Natural killer cell (primary cell): ENCODE measurements around the gene DOCK1. TPM values are rescaled to one million over a fixed set of nuclear protein-coding genes. Genes with fewer than 3 reads are reported as not detected.

Experiments used
- ATAC-seq, 3 donors: fragments of 150-1000 bp in 2 of 3; fragments of 200-7000 bp in 1 of 3; cut with Tn5 transposase; 1 replicate in 1 of 3; 2 replicates in 2 of 3; pipeline ENCODE4 v1.10.0; 2021; ENCODE audit warnings: mild to moderate bottlenecking in 2 of 3, moderate library complexity in 2 of 3
- DNase-seq, 2 donors: peaks; one replicate each; pipeline versions ENCODE4 v3.0.0 to v3.0.0-alpha.2; 2013 to 2021; ENCODE audit warnings: mixed read lengths in 1 of 2
- H3K27ac ChIP-seq: one replicate; pipeline ENCODE4 v1.5.1; 2013; ENCODE audit warnings: mild to moderate bottlenecking, low read length
- H3K27me3 ChIP-seq: one replicate; pipeline ENCODE4 v1.6.1; 2013; ENCODE audit warnings: low read length; ENCODE audit not compliant: control insufficient read depth, insufficient read depth
- H3K36me3 ChIP-seq: one replicate; pipeline ENCODE4 v1.6.1; 2013; ENCODE audit warnings: low read length; ENCODE audit not compliant: control insufficient read depth, insufficient read depth
- H3K4me1 ChIP-seq: one replicate; pipeline ENCODE4 v1.6.1; 2013; ENCODE audit warnings: low read length; ENCODE audit not compliant: control insufficient read depth, insufficient read depth
- H3K4me3 ChIP-seq: one replicate; pipeline ENCODE4 v1.5.1; 2013; ENCODE audit warnings: low read length
- H3K9me3 ChIP-seq: one replicate; pipeline ENCODE4 v1.6.1; 2013; ENCODE audit warnings: low read length; ENCODE audit not compliant: control insufficient read depth, insufficient read depth
- H3K27ac Mint-ChIP-seq, 2 donors: one replicate each; pipeline ENCODE4 v1.8.0; 2022; ENCODE audit warnings: mild to moderate bottlenecking in 2 of 2, mixed read lengths in 2 of 2, moderate library complexity in 1 of 2
- H3K27me3 Mint-ChIP-seq, 2 donors: one replicate each; pipeline ENCODE4 v1.8.0; 2022; ENCODE audit warnings: low read depth in 2 of 2, mixed read lengths in 2 of 2
- H3K36me3 Mint-ChIP-seq: one replicate; pipeline ENCODE4 v1.8.0; 2022; ENCODE audit warnings: mixed read lengths
- H3K4me1 Mint-ChIP-seq, 2 donors: one replicate each; pipeline ENCODE4 v1.8.0; 2022; ENCODE audit warnings: mixed read lengths in 2 of 2
- H3K4me3 Mint-ChIP-seq: one replicate; pipeline ENCODE4 v1.8.0; 2022; ENCODE audit warnings: mild to moderate bottlenecking, moderate library complexity, mixed read lengths
- H3K9me3 Mint-ChIP-seq, 2 donors: one replicate each; pipeline ENCODE4 v1.8.0; 2022; ENCODE audit warnings: mixed read lengths in 2 of 2
- WGBS: methylation state at CpG from one replicate; pipeline ENCODE4 v1.1.7; 2013; ENCODE audit warnings: missing lambda C conversion rate; ENCODE audit not compliant: insufficient coverage; 5-methylcytosine and 5-hydroxymethylcytosine counted together
- intact Hi-C: fragments of 100-400 bp; cut with micrococcal nuclease; formaldehyde crosslinking; loops from one replicate; pipeline ENCODE4 v1.14.2; 2022
- total RNA-seq, 4 donors: library from RNA; stranded (reverse); fragments of 120-200 nt in 1 of 4; gene quantifications; one replicate each; pipeline versions ENCODE4 v1.2.3 to v1.2.4, GENCODE V29; 2013 to 2022
- TF ChIP-seq, protein P1 (sequence below): fragments of 200-600 bp; IDR thresholded peaks from one replicate; pipeline ENCODE4 v1.8.0; 2022; ENCODE audit warnings: antibody characterized with exemption

The DOCK1 gene
- total RNA-seq, 3 donors from 2014 or later (not counting 1 experiment from before 2014, with no cell fraction given) = 0.07 to 0.12 (median 0.08) TPM

DNA sequence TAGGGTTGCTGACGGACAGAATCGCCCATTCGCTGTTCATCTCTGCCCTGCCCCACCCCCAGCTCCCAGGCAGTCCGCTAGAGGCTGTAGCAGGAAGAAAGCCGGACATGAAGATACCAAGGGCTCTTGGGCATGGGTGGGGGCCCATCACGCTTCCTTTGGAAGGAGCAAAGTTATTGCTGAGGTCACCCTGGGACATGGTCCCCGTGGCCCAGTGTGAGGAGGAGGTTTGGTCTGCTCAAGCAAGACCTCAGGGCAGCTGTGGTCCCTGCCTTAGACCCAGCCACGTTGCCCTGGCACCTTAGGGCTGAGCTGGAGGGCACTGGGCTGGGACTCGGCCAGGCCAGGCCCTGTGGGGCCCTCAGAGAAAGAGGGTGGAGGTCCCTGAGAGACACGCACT, 511.8 kb downstream of the DOCK1 start:
- no peaks in the 10 kb centered on the region for H3K36me3 ChIP-seq
- H3K27ac ChIP-seq = no peak overlapping the region
- TF ChIP-seq, protein P1, sequence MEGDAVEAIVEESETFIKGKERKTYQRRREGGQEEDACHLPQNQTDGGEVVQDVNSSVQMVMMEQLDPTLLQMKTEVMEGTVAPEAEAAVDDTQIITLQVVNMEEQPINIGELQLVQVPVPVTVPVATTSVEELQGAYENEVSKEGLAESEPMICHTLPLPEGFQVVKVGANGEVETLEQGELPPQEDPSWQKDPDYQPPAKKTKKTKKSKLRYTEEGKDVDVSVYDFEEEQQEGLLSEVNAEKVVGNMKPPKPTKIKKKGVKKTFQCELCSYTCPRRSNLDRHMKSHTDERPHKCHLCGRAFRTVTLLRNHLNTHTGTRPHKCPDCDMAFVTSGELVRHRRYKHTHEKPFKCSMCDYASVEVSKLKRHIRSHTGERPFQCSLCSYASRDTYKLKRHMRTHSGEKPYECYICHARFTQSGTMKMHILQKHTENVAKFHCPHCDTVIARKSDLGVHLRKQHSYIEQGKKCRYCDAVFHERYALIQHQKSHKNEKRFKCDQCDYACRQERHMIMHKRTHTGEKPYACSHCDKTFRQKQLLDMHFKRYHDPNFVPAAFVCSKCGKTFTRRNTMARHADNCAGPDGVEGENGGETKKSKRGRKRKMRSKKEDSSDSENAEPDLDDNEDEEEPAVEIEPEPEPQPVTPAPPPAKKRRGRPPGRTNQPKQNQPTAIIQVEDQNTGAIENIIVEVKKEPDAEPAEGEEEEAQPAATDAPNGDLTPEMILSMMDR = no peak
- no peaks in the 10 kb centered on the region for H3K9me3 ChIP-seq
- 86% methylated on average over 10 of the region's 10 CpGs for WGBS
- ATAC-seq (no peak), DNase-seq (no peak)
- intact Hi-C loops = no loop called here
- no peaks in the 10 kb centered on the region for H3K9me3 Mint-ChIP-seq
- H3K4me1 Mint-ChIP-seq = no peaks in the 10 kb centered on the region
- no peak overlapping the region for H3K27ac Mint-ChIP-seq
- H3K27me3 ChIP-seq = no peaks in the 10 kb centered on the region
- H3K27me3 Mint-ChIP-seq = peaks cover 0 to 3% of the 10 kb centered on the region in 2 donors
- H3K36me3 Mint-ChIP-seq = no peaks in the 10 kb centered on the region
- no peaks in the 10 kb centered on the region for H3K4me1 ChIP-seq
- no peak overlapping the region for H3K4me3 ChIP-seq
- H3K4me3 Mint-ChIP-seq = no peak overlapping the region

DNA sequence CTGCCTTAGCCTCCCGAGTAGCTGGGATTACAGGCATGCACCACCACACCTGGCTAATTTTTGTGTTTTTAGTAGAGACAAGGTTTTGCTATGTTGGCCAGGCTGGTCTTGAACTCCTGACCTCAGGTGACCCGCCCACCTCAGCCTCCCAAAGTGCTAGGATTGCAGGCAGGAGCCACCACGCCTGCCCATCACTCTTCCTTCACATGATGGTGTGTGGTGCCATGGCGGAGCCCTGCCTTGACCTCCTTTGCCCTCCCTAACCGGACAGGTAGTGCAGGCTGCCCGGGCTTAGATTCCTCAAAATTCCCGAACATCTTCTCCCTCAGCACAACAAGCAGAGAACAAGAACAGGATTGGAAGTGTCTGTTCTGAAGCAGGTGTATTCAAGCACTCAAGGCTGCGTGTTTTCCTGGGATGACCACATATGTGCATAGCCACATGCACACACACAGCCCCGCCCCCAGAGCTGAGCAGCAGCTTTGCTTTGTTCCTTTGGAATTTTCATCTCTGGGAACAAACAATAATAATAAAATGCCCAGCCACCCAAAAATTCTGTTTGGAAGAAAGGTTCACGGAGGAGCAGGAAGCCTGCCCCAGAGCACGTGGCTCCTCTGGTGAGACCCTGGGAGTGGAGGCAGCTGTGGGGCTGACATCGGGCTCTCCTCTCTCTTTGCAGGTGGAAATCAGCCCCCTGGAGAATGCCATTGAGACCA, 512.6 kb downstream of the DOCK1 start:
- Histone ChIP-seq H3K27me3 (no peaks in the 10 kb centered on the region), H3K27ac (no peak overlapping the region), H3K4me3 (no peak overlapping the region), H3K4me1 (no peaks in the 10 kb centered on the region), H3K9me3 (no peaks in the 10 kb centered on the region), H3K36me3 (no peaks in the 10 kb centered on the region)
- DNase-seq (no peak), ATAC-seq (no peak)
- Mint-ChIP-seq H3K27me3 (peaks cover 0 to 3% of the 10 kb centered on the region in 2 donors), H3K27ac (no peak overlapping the region), H3K4me1 (no peaks in the 10 kb centered on the region), H3K4me3 (no peak overlapping the region), H3K9me3 (no peaks in the 10 kb centered on the region), H3K36me3 (no peaks in the 10 kb centered on the region)
- TF ChIP-seq, protein P1 = no peak
- 86% methylated on average over 12 of the region's 12 CpGs for WGBS
- intact Hi-C loops = no loop called here

DNA sequence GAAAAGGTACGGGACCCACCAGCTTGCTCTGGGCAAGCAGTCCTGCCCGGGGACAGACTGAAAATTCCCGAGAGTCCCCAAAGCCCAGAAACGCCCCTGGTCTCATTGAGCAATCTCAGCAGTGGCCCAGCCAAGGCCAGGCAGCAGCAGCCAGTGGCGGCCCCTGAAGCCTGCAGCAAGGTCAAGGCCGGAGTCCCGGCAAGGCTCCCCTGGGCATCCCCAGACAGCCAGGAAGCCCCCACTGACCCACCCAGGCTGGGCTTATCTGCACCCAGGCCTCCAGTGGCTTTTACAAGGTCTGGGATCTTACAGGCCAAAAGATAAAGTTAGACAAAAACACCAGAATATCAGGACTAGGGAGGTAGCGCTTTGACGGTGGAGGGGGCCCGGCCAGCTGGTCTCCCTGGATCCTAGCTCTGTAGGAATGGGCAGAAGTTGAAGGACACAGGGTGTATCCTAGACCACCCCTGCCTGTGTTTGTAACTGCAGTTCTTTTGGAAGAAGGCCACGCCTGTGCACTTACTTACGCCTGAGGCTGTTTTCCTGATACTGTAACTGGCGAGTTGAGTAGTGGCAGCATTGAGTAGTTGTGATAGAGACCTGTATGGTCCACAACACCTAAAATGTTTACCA, 513.4 kb downstream of the DOCK1 start:
- H3K27me3 ChIP-seq = no peaks in the 10 kb centered on the region
- peaks cover 0 to 3% of the 10 kb centered on the region in 2 donors for H3K27me3 Mint-ChIP-seq
- no peak overlapping the region for H3K4me3 Mint-ChIP-seq
- H3K36me3 Mint-ChIP-seq = no peaks in the 10 kb centered on the region
- H3K4me3 ChIP-seq = no peak overlapping the region
- no peak overlapping the region for H3K27ac Mint-ChIP-seq
- no peaks in the 10 kb centered on the region for H3K9me3 ChIP-seq
- 95% methylated on average over 12 of the region's 13 CpGs for WGBS
- TF ChIP-seq, protein P1 = no peak
- H3K4me1 ChIP-seq = no peaks in the 10 kb centered on the region
- no peak for ATAC-seq
- H3K9me3 Mint-ChIP-seq = no peaks in the 10 kb centered on the region
- H3K4me1 Mint-ChIP-seq = no peaks in the 10 kb centered on the region
- no peaks in the 10 kb centered on the region for H3K36me3 ChIP-seq
- no peak for DNase-seq
- no peak overlapping the region for H3K27ac ChIP-seq
- intact Hi-C loops = no loop called here
